Neutrophil (primary cell): ENCODE data around the gene SLC25A42.
A peak's percentile ranks its signal among the peaks of the same experiment; 100 is the strongest.

ENCODE experiments used
- H3K27ac ChIP-seq: fragments of 200-600 bp; sonication (generic); 2 replicates; pipeline ENCODE4 v1.5.1; 2016; ENCODE audit warnings: mild to moderate bottlenecking, moderate library complexity
- H3K27me3 ChIP-seq: fragments of 200-600 bp; sonication (generic); 2 replicates; pipeline ENCODE4 v1.6.0; 2016; ENCODE audit warnings: mild to moderate bottlenecking
- H3K36me3 ChIP-seq: fragments of 200-600 bp; sonication (generic); 2 replicates; pipeline ENCODE4 v1.5.1; 2017
- H3K4me1 ChIP-seq, 2 experiments: fragments of 200-600 bp in 1 of 2; sonication (generic) in 1 of 2; 1 replicate in 1 of 2; 2 replicates in 1 of 2; pipeline versions ENCODE4 v1.5.1 to v1.6.1; 2013 to 2016; ENCODE audit warnings: low read depth in 1 of 2, low read length in 1 of 2, mild to moderate bottlenecking in 1 of 2, moderate library complexity in 1 of 2; ENCODE audit not compliant: control insufficient read depth in 1 of 2, insufficient read depth in 1 of 2
- H3K4me3 ChIP-seq, 2 experiments: fragments of 200-600 bp in 1 of 2; sonication (generic) in 1 of 2; 1 replicate in 1 of 2; 2 replicates in 1 of 2; pipeline ENCODE4 v1.5.1; 2013 to 2016; ENCODE audit warnings: low read depth in 1 of 2, low read length in 1 of 2, mild to moderate bottlenecking in 1 of 2, moderate library complexity in 1 of 2
- H3K9me3 ChIP-seq: fragments of 200-600 bp; sonication (generic); 2 replicates; pipeline ENCODE4 v1.5.1; 2016
- CTCF ChIP-seq: fragments of 200-600 bp; sonication (generic); IDR thresholded peaks from 2 replicates; pipeline ENCODE4 v1.5.1; 2016; ENCODE audit warnings: antibody characterized with exemption

The SLC25A42 gene

DNA sequence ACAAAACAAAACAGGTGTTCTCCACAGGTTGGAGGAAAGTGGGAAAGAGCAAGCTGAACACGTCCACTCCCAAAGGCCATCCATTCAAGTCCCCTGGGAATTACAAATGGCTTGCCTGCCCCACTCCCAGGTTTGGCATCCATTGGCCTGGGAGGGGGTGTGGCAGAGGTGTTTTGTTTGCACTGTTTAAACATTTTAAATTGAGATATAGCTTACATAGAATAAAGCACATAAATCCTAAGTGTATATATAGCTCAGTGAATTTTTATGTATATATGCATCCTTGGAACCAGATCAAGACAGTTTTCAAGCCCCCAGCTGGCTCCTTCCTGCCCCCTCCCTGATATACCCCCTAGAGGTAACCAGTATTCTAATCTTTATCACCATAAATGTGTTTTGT is 12.7 kb downstream of the SLC25A42 start:
- H3K27me3 ChIP-seq = no peaks in the 10 kb centered on the region
- H3K4me1 ChIP-seq = peaks cover 17 to 26% of the 10 kb centered on the region in 2 experiments
- H3K36me3 ChIP-seq = no peaks in the 10 kb centered on the region
- peak overlapping the region; percentile 50 for H3K27ac ChIP-seq
- no peak for TF ChIP-seq CTCF
- no peaks in the 10 kb centered on the region for H3K9me3 ChIP-seq
- H3K4me3 ChIP-seq = no peak overlapping the region

DNA sequence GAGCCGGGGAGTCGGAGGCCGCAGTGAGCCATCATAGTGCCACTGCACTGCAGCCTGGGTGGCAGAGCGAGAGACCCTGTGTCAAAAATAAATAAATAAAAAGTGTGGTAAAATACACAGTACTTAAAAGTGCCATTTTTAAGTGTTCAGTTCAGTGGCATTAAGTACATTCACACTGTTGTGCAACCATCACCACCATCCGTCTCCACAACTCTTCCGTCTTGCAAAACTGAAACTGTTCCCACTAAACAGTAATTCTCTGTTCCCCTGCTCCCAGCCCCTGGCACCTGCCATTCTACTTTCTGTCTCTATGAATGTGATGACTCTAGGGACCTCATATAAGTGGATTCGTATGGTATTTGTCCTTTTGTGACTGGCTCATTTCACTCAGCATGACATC is 13.3 kb downstream of the SLC25A42 start:
- H3K27ac ChIP-seq = peak overlapping the region; percentile 50

GRCh38 chr19:19078801-19079200 is 15.0 kb downstream of the SLC25A42 start:
- Histone ChIP-seq H3K4me3 (no peak overlapping the region), H3K9me3 (no peaks in the 10 kb centered on the region), H3K36me3 (no peaks in the 10 kb centered on the region), H3K27me3 (no peaks in the 10 kb centered on the region), H3K27ac (no peak overlapping the region), H3K4me1 (peaks cover 17 to 23% of the 10 kb centered on the region in 2 experiments)
- TF ChIP-seq CTCF = no peak

More for the DNA sequence above, 13.3 kb downstream of the SLC25A42 start:
- peaks cover 17 to 26% of the 10 kb centered on the region in 2 experiments for H3K4me1 ChIP-seq
- TF ChIP-seq CTCF = no peak
- H3K9me3 ChIP-seq = no peaks in the 10 kb centered on the region
- peak overlapping the region in 1 of 2 experiments; percentile 15 for H3K4me3 ChIP-seq
- no peaks in the 10 kb centered on the region for H3K27me3 ChIP-seq
- H3K36me3 ChIP-seq = no peaks in the 10 kb centered on the region

GRCh38 chr19:19079571-19079970 is 15.8 kb downstream of the SLC25A42 start:
- Histone ChIP-seq H3K4me1 (peaks cover 10 to 16% of the 10 kb centered on the region in 2 experiments), H3K27ac (no peak overlapping the region), H3K36me3 (no peaks in the 10 kb centered on the region), H3K4me3 (no peak overlapping the region), H3K9me3 (no peaks in the 10 kb centered on the region), H3K27me3 (no peaks in the 10 kb centered on the region)
- TF ChIP-seq CTCF = no peak

GRCh38 chr19:19081642-19082151 is 17.9 kb downstream of the SLC25A42 start:
- TF ChIP-seq CTCF = no peak
- Histone ChIP-seq H3K4me3 (no peak overlapping the region), H3K4me1 (peaks cover 10 to 12% of the 10 kb centered on the region in 2 experiments), H3K9me3 (no peaks in the 10 kb centered on the region), H3K27ac (no peak overlapping the region), H3K27me3 (no peaks in the 10 kb centered on the region), H3K36me3 (no peaks in the 10 kb centered on the region)
